T47D (cell line): ENCODE data around the gene ALOX5.

Experiments used
- DNase-seq, 2 experiments: peaks; one replicate each; pipeline versions ENCODE4 v3.0.0 to v3.0.0-alpha.2; 2011 to 2012; ENCODE audit warnings: low read depth in 1 of 2, low spot score in 1 of 2
- JUND ChIP-seq: IDR thresholded peaks from 2 replicates; pipeline ENCODE4 v1.6.1; 2012; ENCODE audit warnings: low read depth
- in situ Hi-C: cut with HindIII; loops from 2 replicates; pipeline ENCODE4 v1.10.0; 2016; ENCODE audit warnings: low sequenced_read_pairs, low pct_unique_long_range_greater_than_20kb

ALOX5 gene

DNA sequence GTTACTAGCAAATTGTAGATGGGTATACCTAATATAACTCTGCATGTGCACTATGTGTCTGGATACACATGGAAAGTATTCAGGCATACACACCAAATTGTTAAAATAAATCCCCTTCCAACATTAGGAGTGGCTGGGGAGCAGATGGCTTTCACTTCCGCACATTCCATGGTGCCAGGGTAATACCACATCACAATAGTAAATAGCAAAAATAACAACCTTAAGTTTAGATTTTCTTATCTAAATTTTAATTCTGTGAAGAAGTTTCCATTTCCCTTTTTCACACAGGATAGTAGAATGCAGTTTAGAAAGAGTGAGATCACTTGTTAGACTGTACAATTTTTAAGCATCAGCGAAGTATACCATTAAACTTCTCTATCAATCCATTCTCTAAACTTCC is 5.8 kb upstream of the ALOX5 start:
- in situ Hi-C loops = no loop called here
- no peak for TF ChIP-seq JUND
- no peak for DNase-seq

- in situ Hi-C loops = no loop called here
- no peak for DNase-seq
- TF ChIP-seq JUND = no peak
Measured at GRCh38 chr10:45370202-45370955, 3.6 kb upstream of the ALOX5 start.

- in situ Hi-C loops = no loop called here
Measured at GRCh38 chr10:45371560-45371959, 2.5 kb upstream of the ALOX5 start.

DNA sequence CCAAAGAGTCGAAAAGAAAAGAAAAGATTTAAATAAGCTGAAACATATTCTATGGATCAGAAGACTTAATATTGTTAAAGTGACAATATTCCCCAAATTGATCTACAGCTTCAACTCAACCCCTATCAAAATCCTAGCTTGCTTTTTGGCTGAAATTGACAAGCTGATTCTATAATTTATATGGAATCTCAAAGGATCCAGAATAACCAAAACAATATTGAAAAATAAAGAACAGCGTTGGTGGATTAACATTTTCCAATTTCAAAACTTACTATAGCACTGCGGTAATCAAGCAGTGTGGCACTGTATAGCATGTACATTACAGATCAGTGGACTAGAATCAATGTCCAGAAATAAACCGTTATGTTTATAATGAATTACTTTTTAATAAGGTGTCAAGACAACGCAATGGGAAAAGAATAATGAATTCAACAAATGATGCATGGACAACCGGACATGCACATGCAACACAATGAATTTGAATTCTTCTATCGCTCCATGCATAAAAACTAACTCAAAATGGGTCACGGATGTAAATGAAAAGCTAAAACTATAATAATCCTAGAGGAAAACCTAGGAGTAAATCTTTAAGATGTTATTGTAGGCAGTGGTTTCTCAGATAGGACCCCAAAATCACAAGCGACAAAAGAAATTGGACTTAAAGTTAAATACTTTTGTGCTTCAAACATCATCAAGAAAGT is 1.6 kb upstream of the ALOX5 start:
- no peak for TF ChIP-seq JUND
- no peak for DNase-seq
- in situ Hi-C loops = no loop called here

More at GRCh38 chr10:45371560-45371959, 2.5 kb upstream of the ALOX5 start:
- no peak for TF ChIP-seq JUND
- DNase-seq = no peak

GRCh38 chr10:45373003-45373575 is 927 bp upstream of the ALOX5 start:
- TF ChIP-seq JUND = no peak
- DNase-seq = no peak
- in situ Hi-C loops = no loop called here

DNA sequence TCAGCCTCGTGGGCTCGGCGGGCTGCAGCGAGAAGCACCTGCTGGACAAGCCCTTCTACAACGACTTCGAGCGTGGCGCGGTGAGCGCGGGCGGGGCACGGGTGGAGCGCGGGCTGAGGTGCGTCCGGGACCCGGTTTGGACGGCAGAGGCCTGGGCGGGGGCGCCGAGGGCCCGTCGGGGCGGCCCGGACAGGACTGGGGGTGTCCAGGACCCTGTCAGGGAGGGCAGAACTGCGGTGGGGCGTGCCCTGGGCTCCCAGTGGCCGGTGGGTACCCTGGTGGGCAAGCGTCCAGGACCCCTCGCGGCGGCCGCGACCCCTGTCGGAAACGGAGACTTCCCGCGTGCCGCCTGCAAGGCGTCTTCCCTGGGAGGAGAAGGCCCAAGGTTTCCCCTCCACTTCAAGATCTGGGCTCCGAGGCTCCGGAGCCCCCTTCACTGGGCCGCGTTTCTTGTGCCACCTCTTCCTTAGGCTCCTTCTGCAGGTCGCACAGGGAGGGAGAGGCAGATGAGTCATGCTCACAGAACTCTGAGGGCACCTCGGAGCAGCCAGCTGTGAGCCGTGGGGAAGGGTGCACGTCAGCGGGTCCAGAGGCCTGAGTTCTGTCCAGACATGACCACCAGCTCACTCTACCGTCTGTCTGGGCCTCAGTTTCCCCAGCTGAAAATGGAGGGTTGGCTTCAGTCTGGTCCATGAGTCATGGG is 485 bp downstream of the ALOX5 start:
- no peak for DNase-seq
- TF ChIP-seq JUND = no peak

GRCh38 chr10:45375101-45375500 is 1.1 kb downstream of the ALOX5 start:
- no peak for TF ChIP-seq JUND
- in situ Hi-C loops = no loop called here
- DNase-seq = no peak

More for the DNA sequence above, 485 bp downstream of the ALOX5 start:
- in situ Hi-C loops = no loop called here

DNA sequence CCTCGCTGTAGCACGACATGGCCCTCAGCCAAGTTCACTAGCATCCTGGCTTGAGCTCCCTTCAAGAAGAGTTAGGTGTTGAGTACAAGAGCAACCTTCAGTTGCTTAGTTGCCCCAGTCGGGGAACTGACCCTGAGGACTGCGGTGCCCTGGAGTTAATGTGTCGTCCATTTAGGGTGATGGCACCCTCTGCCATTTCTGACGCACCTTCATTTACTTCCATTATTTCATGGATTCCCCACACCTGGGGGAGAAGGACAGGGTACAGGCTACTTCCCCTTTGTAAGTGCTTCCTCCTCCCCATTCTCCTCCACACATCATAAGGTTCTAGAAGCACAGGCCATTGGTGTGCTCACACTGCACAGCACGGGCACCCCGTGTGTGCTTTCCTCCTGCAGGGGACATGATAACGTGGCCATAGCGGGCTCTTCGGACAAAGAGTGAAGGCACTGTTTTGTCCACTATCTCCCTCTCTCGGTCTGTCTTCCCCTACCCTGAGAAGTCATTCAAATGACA is 1.8 kb downstream of the ALOX5 start:
- DNase-seq = no peak
- TF ChIP-seq JUND = no peak

GRCh38 chr10:45376371-45376801 is 2.4 kb downstream of the ALOX5 start:
- TF ChIP-seq JUND = no peak
- in situ Hi-C loops = no loop called here
- DNase-seq = no peak

More for the DNA sequence above, 1.8 kb downstream of the ALOX5 start:
- in situ Hi-C loops = no loop called here

DNA sequence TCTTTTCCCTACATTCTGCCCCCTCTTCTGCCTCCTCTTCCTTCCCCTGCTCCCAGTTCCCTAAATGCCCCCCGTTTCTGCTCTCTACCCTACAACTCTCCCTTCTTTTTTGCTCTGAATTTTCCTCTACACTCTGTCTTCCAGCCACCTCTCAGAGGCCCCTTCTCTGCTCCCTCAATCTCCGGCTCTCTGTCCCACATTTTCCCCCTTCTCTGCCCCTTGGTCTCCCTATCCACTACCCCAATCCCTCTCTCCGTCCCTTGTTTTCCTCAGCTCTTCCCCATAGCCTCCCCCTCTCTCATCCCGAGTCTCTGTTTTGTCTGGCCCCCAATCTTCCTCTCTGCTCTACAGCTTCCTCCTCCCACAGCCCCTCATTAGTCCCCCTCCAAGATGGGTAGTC is 3.3 kb downstream of the ALOX5 start:
- no peak for TF ChIP-seq JUND
- in situ Hi-C loops = no loop called here
- DNase-seq = no peak

DNA sequence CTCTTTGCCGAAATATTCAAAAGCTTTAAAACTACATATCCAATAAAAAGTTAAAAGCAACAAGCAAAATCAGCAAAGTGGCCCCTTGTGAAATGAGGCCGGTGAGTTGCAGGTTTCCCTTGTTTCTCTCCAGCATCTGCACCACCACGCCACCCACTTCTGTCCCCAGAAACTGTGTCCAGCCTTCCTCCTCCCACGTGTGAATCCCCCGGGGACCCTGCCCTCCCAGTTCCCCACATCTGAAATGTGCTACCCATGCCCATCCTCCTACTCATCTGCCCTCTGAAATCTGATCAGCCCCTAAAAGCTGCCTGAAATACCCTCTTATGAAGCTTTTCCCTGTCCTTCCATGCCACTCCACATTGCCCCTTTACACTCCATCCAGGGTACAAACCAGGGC is 3.8 kb downstream of the ALOX5 start:
- in situ Hi-C loops = no loop called here

GRCh38 chr10:45378914-45379726 is 5.1 kb downstream of the ALOX5 start:
- no peak for DNase-seq
- TF ChIP-seq JUND = no peak
- in situ Hi-C loops = no loop called here

More for the DNA sequence above, 3.8 kb downstream of the ALOX5 start:
- no peak for DNase-seq
- no peak for TF ChIP-seq JUND
